ENCODE measurements around the gene LRRC7.

GRCh38 chr1:70156529-70157120 lies 588.9 kb downstream of the LRRC7 start:
- TF ChIP-seq CTCF (IDR thresholded peaks at IDR 0.05) (no peak), POLR2A (IDR thresholded peaks at IDR 0.05) (no peak)
